Endothelial cell of umbilical vein (primary cell): Measurements from ENCODE around the gene EEIG1. TPM values are rescaled to one million over a fixed set of nuclear protein-coding genes. Genes with fewer than 3 reads are reported as not detected.

Experiments used
- BruUV-seq: library from RNA; stranded (reverse); fragments of 400-500 nt; replicated peaks from 2 replicates; lab custom pipeline; 2021; lab: Mats Ljungman, UMichigan
- CTCF ChIA-PET: fragments of 300-600, 350-600 bp; sonication (Branson Sonifier 250); formaldehyde crosslinking; loops from one replicate; lab custom pipeline; 2021; ENCODE audit warnings: antibody characterized with exemption, inconsistent platforms; lab: Charles Lee
- POLR2A ChIA-PET: fragments of 300-600, 350-600 bp; sonication (Branson Sonifier 250); formaldehyde crosslinking; loops from one replicate; lab custom pipeline; 2021; ENCODE audit warnings: antibody characterized with exemption, inconsistent platforms; lab: Charles Lee
- DNase-seq: peaks from one replicate; pipeline ENCODE4 v3.0.0-alpha.2; 2011; ENCODE audit warnings: low read depth, low spot score
- FAIRE-seq: peaks from 2 replicates; lab custom pipeline; 2011; peaks lifted over from hg19 to GRCh38; lab: Jason Lieb, UNC
- H2AFZ ChIP-seq: 2 replicates; pipeline ENCODE4 v1.6.0; 2012; ENCODE audit warnings: low read depth, low read length, control low read depth, inconsistent platforms
- H3K27ac ChIP-seq: 2 replicates; pipeline ENCODE4 v1.5.1; 2011; ENCODE audit warnings: low read depth, mild to moderate bottlenecking, control low read depth, low read length, moderate library complexity; ENCODE audit not compliant: insufficient read depth
- H3K27me3 ChIP-seq, 2 experiments: 2 replicates each; pipeline versions ENCODE4 v1.6.0 to v1.6.1; 2011; ENCODE audit warnings: low read length in 2 of 2, mixed read lengths in 1 of 2; ENCODE audit not compliant: control insufficient read depth in 2 of 2, insufficient read depth in 2 of 2
- H3K36me3 ChIP-seq, 2 experiments: 2 replicates in 1 of 2; 3 replicates in 1 of 2; pipeline ENCODE4 v1.5.1; 2011; ENCODE audit warnings: low read length in 2 of 2, mild to moderate bottlenecking in 1 of 2, moderate library complexity in 1 of 2; ENCODE audit not compliant: control insufficient read depth in 2 of 2, insufficient read depth in 2 of 2; ENCODE audit errors: extremely low read depth in 1 of 2
- H3K4me1 ChIP-seq: 3 replicates; pipeline ENCODE4 v1.5.1; 2011; ENCODE audit warnings: mild to moderate bottlenecking, low read length; ENCODE audit not compliant: control insufficient read depth, insufficient read depth; ENCODE audit errors: extremely low read depth
- H3K4me2 ChIP-seq: 2 replicates; pipeline ENCODE4 v1.6.1; 2011; ENCODE audit warnings: low read length, control low read depth, mixed read lengths; ENCODE audit not compliant: insufficient read depth
- H3K4me3 ChIP-seq, 3 experiments: fragments of 200-600 bp in 1 of 3; sonication (generic), shearing (Covaris generic) in 1 of 3; replicated peaks in 1 of 3; 2 replicates each; pipeline ENCODE4 v1.5.1; 2011 to 2016; ENCODE audit warnings: control low read depth in 3 of 3, low read length in 3 of 3, mild to moderate bottlenecking in 2 of 3, inconsistent platforms in 1 of 3, low read depth in 1 of 3, moderate library complexity in 1 of 3; ENCODE audit not compliant: insufficient read depth in 1 of 3
- H3K79me2 ChIP-seq: 2 replicates; pipeline ENCODE4 v1.6.0; 2012; ENCODE audit warnings: low read length, inconsistent platforms; ENCODE audit not compliant: control insufficient read depth, insufficient read depth
- H3K9ac ChIP-seq: replicated peaks from 2 replicates; pipeline ENCODE3; 2011; ENCODE audit warnings: low read length, control low read depth; ENCODE audit not compliant: insufficient read depth; ENCODE audit errors: extremely low read depth
- H3K9me1 ChIP-seq: replicated peaks from 3 replicates; pipeline ENCODE4 v1.6.0; 2011; ENCODE audit warnings: mild to moderate bottlenecking, low read length; ENCODE audit not compliant: control insufficient read depth, insufficient read depth; ENCODE audit errors: extremely low read depth
- H3K9me3 ChIP-seq: replicated peaks from 2 replicates; pipeline ENCODE4 v1.5.1; 2012; ENCODE audit warnings: low read length, inconsistent platforms; ENCODE audit not compliant: control insufficient read depth, insufficient read depth
- H4K20me1 ChIP-seq: replicated peaks from 2 replicates; pipeline ENCODE3; 2011; ENCODE audit warnings: mild to moderate bottlenecking, low read length; ENCODE audit not compliant: control insufficient read depth, insufficient read depth; ENCODE audit errors: extremely low read depth
- CTCF ChIP-seq, 2 donors: IDR thresholded peaks; 1 replicate in 1 of 2; 2 replicates in 1 of 2; pipeline ENCODE4 v1.5.1; 2011; ENCODE audit warnings: low read length in 2 of 2, mild to moderate bottlenecking in 2 of 2, moderate library complexity in 2 of 2, control low read depth in 1 of 2, inconsistent platforms in 1 of 2, low read depth in 1 of 2; ENCODE audit not compliant: insufficient read depth in 1 of 2; ENCODE audit errors: extremely low read depth in 1 of 2
- EZH2 ChIP-seq: IDR thresholded peaks from 2 replicates; pipeline ENCODE4 v1.6.1; 2012; ENCODE audit warnings: borderline replicate concordance, low read depth, mild to moderate bottlenecking, moderate library complexity, low read length, inconsistent platforms; ENCODE audit not compliant: severe bottlenecking
- GATA2 ChIP-seq: IDR thresholded peaks from 2 replicates; pipeline ENCODE4 v1.7.0; 2011; ENCODE audit warnings: low read depth, mild to moderate bottlenecking, moderate library complexity, mixed read lengths, low read length; ENCODE audit not compliant: insufficient read length, insufficient read depth
- MYC ChIP-seq: IDR thresholded peaks from one replicate; pipeline ENCODE4 v1.6.1; 2011; ENCODE audit warnings: mild to moderate bottlenecking, low read depth, low read length
- POLR2A ChIP-seq: IDR thresholded peaks from 2 replicates; pipeline ENCODE4 v1.6.1; 2012; ENCODE audit warnings: low read depth, mild to moderate bottlenecking, control low read depth, low read length
- dilution Hi-C: fragments of 300-500 bp; cut with MboI; formaldehyde crosslinking; loops from one replicate; pipeline ENCODE4 v1.15.0; 2019; ENCODE audit warnings: low sequenced_read_pairs; ENCODE audit not compliant: extremely low pct_ligation_motif_present
- intact Hi-C: fragments of 100-400 bp; cut with micrococcal nuclease; formaldehyde crosslinking; loops from one replicate; pipeline ENCODE4 v1.10.0; 2022
- polyA plus RNA-seq, 4 experiments: library from polyadenylated mRNA; depleted of rRNA in 3 of 4; stranded (reverse) in 3 of 4; unstranded in 1 of 4; fragments of >200 nt; gene quantifications; 2 replicates each; pipeline versions ENCODE4 v1.2.1 to v1.2.3, GENCODE V29; 2011 to 2012; ENCODE audit warnings: missing spikeins in 1 of 4
- total RNA-seq: library from RNA; stranded (reverse); gene quantifications from 2 replicates; pipeline ENCODE4 v1.2.3, GENCODE V29; 2021

EEIG1 gene
- total and polyA plus RNA-seq, 2 donors (not counting 3 experiments of a cell fraction or from before 2014, with no cell fraction given): 8.4 to 19.0 TPM

- CTCF ChIA-PET: interaction anchor here (1.2 to 10.3 kb wide), 2 partner anchors 31 to 143 kb away, joined by 3 to 71 read pairs; no protein-coding TSS in a partner anchor
- H3K4me2 ChIP-seq: no peak overlapping the region
Measured at GRCh38 chr9:127974769-127975261, 6.0 kb downstream of the EEIG1 start.

More at GRCh38 chr9:127974769-127975261, 6.0 kb downstream of the EEIG1 start:
- H3K79me2 ChIP-seq: peaks cover 17% of the 10 kb centered on the region
- DNase-seq (no peak), FAIRE-seq (no peak)
- H3K9ac ChIP-seq: no peak overlapping the region
- TF ChIP-seq POLR2A (no peak), MYC (no peak), GATA2 (no peak), CTCF (IDR thresholded peaks at IDR 0.05; ENCODE audit: extremely low read depth in 1 of 2, insufficient read depth in 1 of 2, low read depth in 1 of 2, low read length in 2 of 2) (no peak), EZH2 (no peak)
- no peaks in the 10 kb centered on the region for H3K9me1 ChIP-seq
- H3K36me3 ChIP-seq: no peaks in the 10 kb centered on the region
- POLR2A ChIA-PET: no interaction called here
- BruUV-seq: no TSS peak
- intact Hi-C loops (no loop called here), dilution Hi-C loops (no loop called here)
- H4K20me1 ChIP-seq: no peaks in the 10 kb centered on the region
- H3K4me3 ChIP-seq: no peak overlapping the region
- H3K27ac ChIP-seq: no peak overlapping the region
- no peak overlapping the region for H2AFZ ChIP-seq
- H3K27me3 ChIP-seq: no peaks in the 10 kb centered on the region
- H3K9me3 ChIP-seq: no peaks in the 10 kb centered on the region
- H3K4me1 ChIP-seq: peaks cover 15% of the 10 kb centered on the region
